WTC11 (cell line): ENCODE results near the gene DGKG. TPM values are rescaled to one million over a fixed set of nuclear protein-coding genes. Genes with fewer than 3 reads are reported as not detected.

ENCODE experiments used
- ATAC-seq: fragments of 200-7000 bp; cut with Tn5 transposase; 2 replicates; pipeline ENCODE4 v1.10.0; 2021; ENCODE audit warnings: mild to moderate bottlenecking, moderate library complexity
- CTCF ChIA-PET: fragments of 300-600 bp; sonication (Branson Sonifier 250); formaldehyde crosslinking; loops from one replicate; lab custom pipeline; 2021; ENCODE audit warnings: antibody characterized with exemption; lab: Charles Lee
- POLR2A ChIA-PET: fragments of 350-600 bp; sonication (Branson Sonifier 250); formaldehyde crosslinking; loops from one replicate; lab custom pipeline; 2021; ENCODE audit warnings: antibody characterized with exemption; lab: Charles Lee
- DNase-seq: peaks from one replicate; pipeline ENCODE4 v3.0.0; 2021; ENCODE audit warnings: low spot score
- H3K27ac Mint-ChIP-seq: 2 replicates; pipeline ENCODE4 v1.8.0; 2021; ENCODE audit warnings: mixed read lengths
- H3K27me3 Mint-ChIP-seq: 2 replicates; pipeline ENCODE4 v1.8.0; 2021; ENCODE audit warnings: low read depth, mild to moderate bottlenecking, moderate library complexity, mixed read lengths
- H3K36me3 Mint-ChIP-seq: 2 replicates; pipeline ENCODE4 v1.8.0; 2021; ENCODE audit warnings: mixed read lengths
- H3K4me1 Mint-ChIP-seq: 2 replicates; pipeline ENCODE4 v1.8.0; 2022; ENCODE audit warnings: mixed read lengths
- H3K4me3 Mint-ChIP-seq: 2 replicates; pipeline ENCODE4 v1.8.0; 2021; ENCODE audit warnings: mild to moderate bottlenecking, moderate library complexity, mixed read lengths
- H3K9me3 Mint-ChIP-seq: 2 replicates; pipeline ENCODE4 v1.8.0; 2021; ENCODE audit warnings: mixed read lengths
- ATF1 ChIP-seq: sonication (generic); formaldehyde crosslinking; IDR thresholded peaks from 2 replicates; pipeline ENCODE4 v1.8.1; 2023; ENCODE audit warnings: mild to moderate bottlenecking, moderate library complexity, missing genetic modification reagents
- CBFB ChIP-seq: sonication (generic); formaldehyde crosslinking; IDR thresholded peaks from 2 replicates; pipeline ENCODE4 v1.8.1; 2022; ENCODE audit warnings: mild to moderate bottlenecking, low read depth, missing genetic modification reagents
- KAT7 ChIP-seq: sonication (generic); formaldehyde crosslinking; IDR thresholded peaks from 2 replicates; pipeline ENCODE4 v1.8.1; 2023; ENCODE audit warnings: missing genetic modification reagents, mild to moderate bottlenecking, borderline replicate concordance
- NFATC4 ChIP-seq: fragments of 250-450 bp; sonication (Bioruptor Pico); IDR thresholded peaks from 2 replicates; pipeline ENCODE4 v1.9.0; 2021; ENCODE audit warnings: mild to moderate bottlenecking
- OVOL2 ChIP-seq: fragments of 250-450 bp; sonication (Bioruptor Pico); IDR thresholded peaks from 2 replicates; pipeline ENCODE4 v1.9.0; 2021; ENCODE audit warnings: mild to moderate bottlenecking, borderline replicate concordance
- RORB ChIP-seq: fragments of 250-450 bp; sonication (Bioruptor Pico); IDR thresholded peaks from 2 replicates; pipeline ENCODE4 v1.9.0; 2021; ENCODE audit warnings: mild to moderate bottlenecking
- TEAD1 ChIP-seq: sonication (generic); formaldehyde crosslinking; IDR thresholded peaks from 2 replicates; pipeline ENCODE4 v1.8.0; 2022; ENCODE audit warnings: mild to moderate bottlenecking, missing genetic modification reagents
- ZNF121 ChIP-seq: sonication (generic); formaldehyde crosslinking; IDR thresholded peaks from 2 replicates; pipeline ENCODE4 v1.8.0; 2023; ENCODE audit warnings: missing genetic modification reagents
- ZNF317 ChIP-seq: sonication (generic); formaldehyde crosslinking; IDR thresholded peaks from 2 replicates; pipeline ENCODE4 v1.8.1; 2023; ENCODE audit warnings: low read depth, mild to moderate bottlenecking, moderate library complexity, missing genetic modification reagents, borderline replicate concordance
- total RNA-seq: library from RNA; stranded (reverse); gene quantifications from 3 replicates; pipeline ENCODE4 v1.2.3, GENCODE V29; 2021
- TF ChIP-seq, protein P1 (sequence below): sonication (generic); formaldehyde crosslinking; IDR thresholded peaks from 2 replicates; pipeline ENCODE4 v1.8.0; 2022; ENCODE audit warnings: mild to moderate bottlenecking, missing genetic modification reagents
- TF ChIP-seq, protein P2 (sequence below): fragments of 250-450 bp; sonication (Bioruptor Pico); conservative IDR thresholded peaks from 2 replicates; pipeline ENCODE4 v1.9.0; 2021; ENCODE audit warnings: mild to moderate bottlenecking
- TF ChIP-seq, protein P3 (sequence below): sonication (generic); formaldehyde crosslinking; IDR thresholded peaks from 2 replicates; pipeline ENCODE4 v1.8.1; 2023; ENCODE audit warnings: mild to moderate bottlenecking, moderate library complexity, missing genetic modification reagents
- TF ChIP-seq, protein P4 (sequence below): sonication (generic); formaldehyde crosslinking; IDR thresholded peaks from 2 replicates; pipeline ENCODE4 v1.8.0; 2022; ENCODE audit warnings: mild to moderate bottlenecking, missing genetic modification reagents
- TF ChIP-seq, protein P5 (sequence below): sonication (generic); formaldehyde crosslinking; IDR thresholded peaks from 2 replicates; pipeline ENCODE4 v1.8.1; 2022; ENCODE audit warnings: mild to moderate bottlenecking, missing genetic modification reagents, moderate library complexity, borderline replicate concordance
- TF ChIP-seq, protein P6 (sequence below): fragments of 250-450 bp; sonication (Bioruptor Pico); IDR thresholded peaks from 2 replicates; pipeline ENCODE4 v1.8.0; 2021; ENCODE audit warnings: mild to moderate bottlenecking

The DGKG gene
- total RNA-seq, 1 experiment from 2014 or later: 0.92 TPM

DNA sequence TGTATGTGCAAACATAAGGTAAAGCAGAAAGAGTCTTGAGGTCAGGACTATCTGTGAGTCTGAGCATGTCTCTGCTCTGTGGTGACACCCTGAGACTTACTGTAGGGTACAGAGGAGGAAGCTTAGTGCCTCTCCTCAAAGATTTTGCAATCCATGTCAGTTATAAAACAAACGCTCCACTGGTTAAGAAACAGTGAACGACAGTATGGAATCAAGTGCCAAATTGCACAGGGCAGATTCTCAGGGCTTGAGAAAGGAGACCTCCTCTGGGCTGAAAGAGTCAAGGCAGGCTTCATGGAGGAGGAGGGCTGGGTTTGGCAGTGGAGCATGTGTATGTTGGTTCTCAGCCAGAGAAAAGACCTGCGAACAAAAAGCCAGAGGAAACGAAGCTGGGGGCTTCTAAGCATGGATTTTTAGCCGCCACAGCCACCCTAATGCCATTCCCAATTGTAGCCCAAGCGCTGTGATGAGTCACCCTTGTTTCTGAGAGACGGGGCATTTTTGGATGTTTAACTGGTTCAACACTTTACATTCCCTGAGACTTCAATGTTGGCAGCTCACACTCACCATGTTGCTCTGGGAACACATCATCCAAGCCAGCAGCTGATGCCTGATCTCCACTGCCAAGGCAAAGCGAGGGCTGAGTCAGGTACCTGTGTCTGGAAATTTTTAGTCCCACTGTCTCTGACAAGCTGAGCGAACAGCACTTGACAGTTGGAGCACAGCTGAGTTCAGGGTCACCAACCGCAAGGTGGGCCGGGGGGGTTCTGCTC is 3.4 kb upstream of the DGKG start:
- ChIA-PET POLR2A (no interaction called here), CTCF (no interaction called here)
- Mint-ChIP-seq H3K4me1 (peaks cover 15% of the 10 kb centered on the region), H3K27ac (no peak overlapping the region), H3K4me3 (no peak overlapping the region), H3K36me3 (no peaks in the 10 kb centered on the region), H3K9me3 (no peaks in the 10 kb centered on the region), H3K27me3 (peaks cover 50% of the 10 kb centered on the region)
- ATAC-seq: no peak
- TF ChIP-seq NFATC4 (CRISPR knock-in tag) (no peak), KAT7 (no peak), CBFB (CRISPR knock-in tag) (no peak)
- no peak for DNase-seq

DNA sequence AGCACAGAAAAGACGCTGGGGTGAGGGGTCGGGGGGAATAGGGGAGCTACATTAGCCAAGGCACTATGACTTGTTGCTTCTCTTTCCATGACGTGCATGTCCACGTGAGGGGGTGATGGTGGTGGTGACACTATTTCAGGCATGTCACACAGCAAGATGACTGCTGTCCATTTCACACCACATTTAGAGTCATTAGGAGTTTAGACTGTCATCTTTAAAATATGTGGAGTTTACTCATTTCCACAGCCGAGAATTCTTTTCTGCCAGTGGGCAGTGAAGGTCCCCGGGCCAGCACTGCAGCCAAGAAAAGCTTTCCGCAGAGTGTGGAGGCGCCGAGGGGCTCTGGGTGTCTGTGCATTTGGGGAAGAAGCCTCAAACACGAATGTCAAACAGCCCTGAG is 954 bp upstream of the DGKG start:
- ChIA-PET POLR2A (no interaction called here), CTCF (interaction anchor here (0.7 to 1.0 kb wide), 2 partner anchors 101 to 178 kb away, joined by 3 to 5 read pairs; no protein-coding TSS in a partner anchor)
- Mint-ChIP-seq H3K4me3 (peak overlapping the region; percentile 32; the same call in 1 of the 2 replicates), H3K27me3 (peaks cover 69% of the 10 kb centered on the region), H3K27ac (no peak overlapping the region), H3K9me3 (no peaks in the 10 kb centered on the region), H3K4me1 (peaks cover 14% of the 10 kb centered on the region), H3K36me3 (no peaks in the 10 kb centered on the region)
- DNase-seq (no peak), ATAC-seq (no peak)
- TF ChIP-seq, protein P1, sequence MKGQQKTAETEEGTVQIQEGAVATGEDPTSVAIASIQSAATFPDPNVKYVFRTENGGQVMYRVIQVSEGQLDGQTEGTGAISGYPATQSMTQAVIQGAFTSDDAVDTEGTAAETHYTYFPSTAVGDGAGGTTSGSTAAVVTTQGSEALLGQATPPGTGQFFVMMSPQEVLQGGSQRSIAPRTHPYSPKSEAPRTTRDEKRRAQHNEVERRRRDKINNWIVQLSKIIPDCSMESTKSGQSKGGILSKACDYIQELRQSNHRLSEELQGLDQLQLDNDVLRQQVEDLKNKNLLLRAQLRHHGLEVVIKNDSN (CRISPR knock-in tag): no peak
- TF ChIP-seq NFATC4 (CRISPR knock-in tag) (no peak), ZNF121 (CRISPR knock-in tag) (no peak), TEAD1 (no peak), OVOL2 (CRISPR knock-in tag) (no peak), ATF1 (no peak), RORB (CRISPR knock-in tag) (no peak), ZNF317 (CRISPR knock-in tag) (no peak)
- TF ChIP-seq, protein P2, sequence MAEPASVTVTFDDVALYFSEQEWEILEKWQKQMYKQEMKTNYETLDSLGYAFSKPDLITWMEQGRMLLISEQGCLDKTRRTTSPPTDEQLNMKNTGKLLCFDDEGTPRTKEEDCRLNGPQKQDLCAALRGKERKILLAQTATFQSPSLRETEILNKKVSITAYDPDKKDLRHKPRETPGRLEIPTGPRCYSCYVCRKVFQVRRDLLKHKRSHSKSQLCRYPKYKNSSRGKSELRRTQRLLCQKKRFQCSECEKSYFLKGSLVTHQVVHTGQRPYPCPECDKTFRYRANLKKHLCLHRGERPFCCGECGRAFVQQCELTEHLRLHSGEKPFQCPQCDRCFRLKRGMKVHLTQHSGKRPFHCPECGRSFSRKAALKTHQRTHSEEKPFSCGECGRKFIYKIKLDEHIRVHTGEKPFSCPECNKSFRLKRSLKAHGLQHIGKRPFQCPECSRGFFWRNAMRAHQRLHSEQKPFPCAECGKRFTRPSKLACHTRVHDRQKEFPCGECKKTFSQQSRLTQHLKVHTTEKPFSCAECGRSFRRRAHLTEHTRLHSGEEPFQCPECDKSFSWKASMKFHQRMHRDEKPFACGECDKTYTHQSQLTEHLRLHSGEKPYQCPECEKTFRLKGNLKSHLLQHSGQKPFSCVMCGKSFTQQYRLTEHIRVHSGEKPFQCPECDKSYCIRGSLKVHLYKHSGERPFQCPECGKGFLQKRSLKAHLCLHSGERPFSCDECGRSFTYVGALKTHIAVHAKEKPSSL: no peak
- TF ChIP-seq, protein P3, sequence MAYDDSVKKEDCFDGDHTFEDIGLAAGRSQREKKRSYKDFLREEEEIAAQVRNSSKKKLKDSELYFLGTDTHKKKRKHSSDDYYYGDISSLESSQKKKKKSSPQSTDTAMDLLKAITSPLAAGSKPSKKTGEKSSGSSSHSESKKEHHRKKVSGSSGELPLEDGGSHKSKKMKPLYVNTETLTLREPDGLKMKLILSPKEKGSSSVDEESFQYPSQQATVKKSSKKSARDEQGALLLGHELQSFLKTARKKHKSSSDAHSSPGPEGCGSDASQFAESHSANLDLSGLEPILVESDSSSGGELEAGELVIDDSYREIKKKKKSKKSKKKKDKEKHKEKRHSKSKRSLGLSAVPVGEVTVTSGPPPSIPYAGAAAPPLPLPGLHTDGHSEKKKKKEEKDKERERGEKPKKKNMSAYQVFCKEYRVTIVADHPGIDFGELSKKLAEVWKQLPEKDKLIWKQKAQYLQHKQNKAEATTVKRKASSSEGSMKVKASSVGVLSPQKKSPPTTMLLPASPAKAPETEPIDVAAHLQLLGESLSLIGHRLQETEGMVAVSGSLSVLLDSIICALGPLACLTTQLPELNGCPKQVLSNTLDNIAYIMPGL (CRISPR knock-in tag): no peak
- TF ChIP-seq, protein P4, sequence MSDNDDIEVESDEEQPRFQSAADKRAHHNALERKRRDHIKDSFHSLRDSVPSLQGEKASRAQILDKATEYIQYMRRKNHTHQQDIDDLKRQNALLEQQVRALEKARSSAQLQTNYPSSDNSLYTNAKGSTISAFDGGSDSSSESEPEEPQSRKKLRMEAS: no peak
- TF ChIP-seq, protein P5, sequence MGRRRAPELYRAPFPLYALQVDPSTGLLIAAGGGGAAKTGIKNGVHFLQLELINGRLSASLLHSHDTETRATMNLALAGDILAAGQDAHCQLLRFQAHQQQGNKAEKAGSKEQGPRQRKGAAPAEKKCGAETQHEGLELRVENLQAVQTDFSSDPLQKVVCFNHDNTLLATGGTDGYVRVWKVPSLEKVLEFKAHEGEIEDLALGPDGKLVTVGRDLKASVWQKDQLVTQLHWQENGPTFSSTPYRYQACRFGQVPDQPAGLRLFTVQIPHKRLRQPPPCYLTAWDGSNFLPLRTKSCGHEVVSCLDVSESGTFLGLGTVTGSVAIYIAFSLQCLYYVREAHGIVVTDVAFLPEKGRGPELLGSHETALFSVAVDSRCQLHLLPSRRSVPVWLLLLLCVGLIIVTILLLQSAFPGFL (CRISPR knock-in tag): no peak
- TF ChIP-seq, protein P6, sequence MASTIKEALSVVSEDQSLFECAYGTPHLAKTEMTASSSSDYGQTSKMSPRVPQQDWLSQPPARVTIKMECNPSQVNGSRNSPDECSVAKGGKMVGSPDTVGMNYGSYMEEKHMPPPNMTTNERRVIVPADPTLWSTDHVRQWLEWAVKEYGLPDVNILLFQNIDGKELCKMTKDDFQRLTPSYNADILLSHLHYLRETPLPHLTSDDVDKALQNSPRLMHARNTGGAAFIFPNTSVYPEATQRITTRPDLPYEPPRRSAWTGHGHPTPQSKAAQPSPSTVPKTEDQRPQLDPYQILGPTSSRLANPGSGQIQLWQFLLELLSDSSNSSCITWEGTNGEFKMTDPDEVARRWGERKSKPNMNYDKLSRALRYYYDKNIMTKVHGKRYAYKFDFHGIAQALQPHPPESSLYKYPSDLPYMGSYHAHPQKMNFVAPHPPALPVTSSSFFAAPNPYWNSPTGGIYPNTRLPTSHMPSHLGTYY (CRISPR knock-in tag): no peak
